Panc1 (cell line): Measurements from ENCODE around the gene PRR29. TPM values are rescaled to one million over a fixed set of nuclear protein-coding genes. Genes with fewer than 3 reads are reported as not detected.

Source experiments
- ATAC-seq: fragments of 200-7000 bp; cut with Tn5 transposase; 2 replicates; pipeline ENCODE4 v1.9.1; 2020; ENCODE audit warnings: mild to moderate bottlenecking, moderate library complexity
- BruUV-seq: library from RNA; stranded (reverse); fragments of 400-500 nt; replicated peaks from 2 replicates; lab custom pipeline; 2021; lab: Mats Ljungman, UMichigan
- CTCF ChIA-PET: fragments of 300-600 bp; sonication (Branson Sonifier 250); formaldehyde crosslinking; loops from one replicate; lab custom pipeline; 2022; ENCODE audit warnings: antibody characterized with exemption; lab: Charles Lee
- POLR2A ChIA-PET: fragments of 300-600 bp; sonication (Branson Sonifier 250); formaldehyde crosslinking; loops from one replicate; lab custom pipeline; 2022; ENCODE audit warnings: antibody characterized with exemption; lab: Charles Lee
- DNase-seq: peaks from one replicate; pipeline ENCODE4 v3.0.0-alpha.2; 2010; ENCODE audit warnings: low read depth, low spot score
- H3K27ac ChIP-seq: 2 replicates; pipeline ENCODE4 v1.5.1; 2011; ENCODE audit warnings: mild to moderate bottlenecking, low read length, inconsistent platforms
- H3K27me3 ChIP-seq: fragments of 200-500 bp; sonication (Bioruptor generic); 2 replicates; pipeline ENCODE4 v1.6.0; 2014; ENCODE audit warnings: low read length, inconsistent platforms; ENCODE audit not compliant: control insufficient read depth, insufficient read depth
- H3K36me3 ChIP-seq: fragments of 200-500 bp; sonication (Bioruptor generic); 2 replicates; pipeline ENCODE4 v1.5.1; 2014; ENCODE audit warnings: inconsistent platforms, mild to moderate bottlenecking, low read length, moderate library complexity; ENCODE audit not compliant: control insufficient read depth, insufficient read depth
- H3K4me1 ChIP-seq: 2 replicates; pipeline ENCODE4 v1.5.1; 2011; ENCODE audit warnings: inconsistent platforms, mild to moderate bottlenecking, low read length, moderate library complexity; ENCODE audit not compliant: control insufficient read depth, insufficient read depth
- H3K4me3 ChIP-seq, 2 experiments: 2 replicates each; pipeline ENCODE4 v1.5.1; 2011 to 2012; ENCODE audit warnings: low read depth in 2 of 2, low read length in 2 of 2, mild to moderate bottlenecking in 2 of 2, inconsistent platforms in 1 of 2, moderate library complexity in 1 of 2
- H3K9me3 ChIP-seq: fragments of 200-500 bp; sonication (Bioruptor generic); 2 replicates; pipeline ENCODE4 v1.5.1; 2014; ENCODE audit warnings: low read depth, mild to moderate bottlenecking, inconsistent platforms, low read length, moderate library complexity; ENCODE audit not compliant: control insufficient read depth, insufficient read depth
- POLR2AphosphoS5 ChIP-seq: IDR thresholded peaks from 2 replicates; pipeline ENCODE4 v1.6.1; 2012; ENCODE audit warnings: mild to moderate bottlenecking, low read depth, low read length, moderate library complexity
- SIN3A ChIP-seq: IDR thresholded peaks from 2 replicates; pipeline ENCODE4 v1.6.1; 2012; ENCODE audit warnings: low read depth, mild to moderate bottlenecking, low read length, moderate library complexity, borderline replicate concordance; ENCODE audit not compliant: insufficient read depth
- TCF7L2 ChIP-seq: IDR thresholded peaks from 2 replicates; pipeline ENCODE4 v1.6.1; 2011; ENCODE audit warnings: mild to moderate bottlenecking, low read depth, low read length, inconsistent platforms
- in situ Hi-C: cut with HindIII; loops from 2 replicates; pipeline ENCODE4 v1.10.0; 2016; ENCODE audit warnings: low sequenced_read_pairs, low pct_unique_long_range_greater_than_20kb
- intact Hi-C: fragments of 100-400 bp; cut with micrococcal nuclease; formaldehyde crosslinking; loops from one replicate; pipeline ENCODE4 v1.10.0; 2022; ENCODE audit not compliant: unreplicated experiment
- total RNA-seq: library from RNA; stranded (reverse); gene quantifications from one replicate; pipeline ENCODE4 v1.2.1, GENCODE V29; 2021; ENCODE audit not compliant: unreplicated experiment
- TF ChIP-seq, protein P1 (sequence below), 2 experiments: IDR thresholded peaks; 2 replicates each; pipeline ENCODE4 v1.6.1; 2011 to 2012; ENCODE audit warnings: low read depth in 2 of 2, control low read depth in 1 of 2, low read length in 1 of 2, mild to moderate bottlenecking in 1 of 2, moderate library complexity in 1 of 2; ENCODE audit not compliant: insufficient read depth in 1 of 2
- TF ChIP-seq, protein P2 (sequence below): fragments of 450-650 bp; IDR thresholded peaks from 2 replicates; pipeline ENCODE4 v1.5.1; 2017; ENCODE audit warnings: mild to moderate bottlenecking

Gene PRR29
- total RNA-seq, 1 experiment from 2014 or later = 0.10 TPM

DNA sequence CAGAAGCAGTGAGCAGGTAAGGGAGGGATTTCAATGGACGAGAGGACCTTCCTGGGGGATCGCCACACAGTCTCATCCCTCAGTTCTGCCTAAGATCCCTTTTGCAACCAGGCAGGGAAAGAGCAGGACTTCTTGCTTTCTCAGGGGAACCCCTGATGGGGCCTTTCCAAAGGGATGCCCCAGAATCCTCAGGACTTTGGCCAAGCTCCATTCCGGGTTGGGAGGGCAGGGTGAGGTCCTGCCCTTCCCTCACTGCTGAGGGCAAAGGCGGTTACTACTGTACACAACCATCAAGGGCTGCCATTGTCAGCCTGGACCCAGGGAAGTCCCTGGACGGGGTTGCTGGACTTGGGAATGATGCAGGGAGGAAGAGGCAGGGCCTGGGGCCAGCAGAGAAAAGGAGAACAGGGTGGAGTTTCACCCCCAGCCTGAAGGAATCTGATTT is 9.7 kb downstream of the PRR29 start:
- DNase-seq (no peak), ATAC-seq (no peak)
- no peaks in the 10 kb centered on the region for H3K9me3 ChIP-seq
- BruUV-seq = no TSS peak
- H3K36me3 ChIP-seq = no peaks in the 10 kb centered on the region
- H3K4me1 ChIP-seq = no peaks in the 10 kb centered on the region
- H3K4me3 ChIP-seq = no peak overlapping the region
- TF ChIP-seq, protein P1, sequence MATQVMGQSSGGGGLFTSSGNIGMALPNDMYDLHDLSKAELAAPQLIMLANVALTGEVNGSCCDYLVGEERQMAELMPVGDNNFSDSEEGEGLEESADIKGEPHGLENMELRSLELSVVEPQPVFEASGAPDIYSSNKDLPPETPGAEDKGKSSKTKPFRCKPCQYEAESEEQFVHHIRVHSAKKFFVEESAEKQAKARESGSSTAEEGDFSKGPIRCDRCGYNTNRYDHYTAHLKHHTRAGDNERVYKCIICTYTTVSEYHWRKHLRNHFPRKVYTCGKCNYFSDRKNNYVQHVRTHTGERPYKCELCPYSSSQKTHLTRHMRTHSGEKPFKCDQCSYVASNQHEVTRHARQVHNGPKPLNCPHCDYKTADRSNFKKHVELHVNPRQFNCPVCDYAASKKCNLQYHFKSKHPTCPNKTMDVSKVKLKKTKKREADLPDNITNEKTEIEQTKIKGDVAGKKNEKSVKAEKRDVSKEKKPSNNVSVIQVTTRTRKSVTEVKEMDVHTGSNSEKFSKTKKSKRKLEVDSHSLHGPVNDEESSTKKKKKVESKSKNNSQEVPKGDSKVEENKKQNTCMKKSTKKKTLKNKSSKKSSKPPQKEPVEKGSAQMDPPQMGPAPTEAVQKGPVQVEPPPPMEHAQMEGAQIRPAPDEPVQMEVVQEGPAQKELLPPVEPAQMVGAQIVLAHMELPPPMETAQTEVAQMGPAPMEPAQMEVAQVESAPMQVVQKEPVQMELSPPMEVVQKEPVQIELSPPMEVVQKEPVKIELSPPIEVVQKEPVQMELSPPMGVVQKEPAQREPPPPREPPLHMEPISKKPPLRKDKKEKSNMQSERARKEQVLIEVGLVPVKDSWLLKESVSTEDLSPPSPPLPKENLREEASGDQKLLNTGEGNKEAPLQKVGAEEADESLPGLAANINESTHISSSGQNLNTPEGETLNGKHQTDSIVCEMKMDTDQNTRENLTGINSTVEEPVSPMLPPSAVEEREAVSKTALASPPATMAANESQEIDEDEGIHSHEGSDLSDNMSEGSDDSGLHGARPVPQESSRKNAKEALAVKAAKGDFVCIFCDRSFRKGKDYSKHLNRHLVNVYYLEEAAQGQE (IDR thresholded peaks at IDR 0.05; ENCODE audit: insufficient read depth in 1 of 2, low read depth in 2 of 2, low read length in 1 of 2) = no peak
- TF ChIP-seq, protein P2, sequence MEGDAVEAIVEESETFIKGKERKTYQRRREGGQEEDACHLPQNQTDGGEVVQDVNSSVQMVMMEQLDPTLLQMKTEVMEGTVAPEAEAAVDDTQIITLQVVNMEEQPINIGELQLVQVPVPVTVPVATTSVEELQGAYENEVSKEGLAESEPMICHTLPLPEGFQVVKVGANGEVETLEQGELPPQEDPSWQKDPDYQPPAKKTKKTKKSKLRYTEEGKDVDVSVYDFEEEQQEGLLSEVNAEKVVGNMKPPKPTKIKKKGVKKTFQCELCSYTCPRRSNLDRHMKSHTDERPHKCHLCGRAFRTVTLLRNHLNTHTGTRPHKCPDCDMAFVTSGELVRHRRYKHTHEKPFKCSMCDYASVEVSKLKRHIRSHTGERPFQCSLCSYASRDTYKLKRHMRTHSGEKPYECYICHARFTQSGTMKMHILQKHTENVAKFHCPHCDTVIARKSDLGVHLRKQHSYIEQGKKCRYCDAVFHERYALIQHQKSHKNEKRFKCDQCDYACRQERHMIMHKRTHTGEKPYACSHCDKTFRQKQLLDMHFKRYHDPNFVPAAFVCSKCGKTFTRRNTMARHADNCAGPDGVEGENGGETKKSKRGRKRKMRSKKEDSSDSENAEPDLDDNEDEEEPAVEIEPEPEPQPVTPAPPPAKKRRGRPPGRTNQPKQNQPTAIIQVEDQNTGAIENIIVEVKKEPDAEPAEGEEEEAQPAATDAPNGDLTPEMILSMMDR = no peak
- no peak for TF ChIP-seq SIN3A
- no peak for TF ChIP-seq POLR2AphosphoS5
- TF ChIP-seq TCF7L2 = no peak
- in situ Hi-C loops (no loop called here), intact Hi-C loops (no loop called here)
- no peaks in the 10 kb centered on the region for H3K27me3 ChIP-seq
- POLR2A ChIA-PET = no interaction called here
- CTCF ChIA-PET = no interaction called here
- no peak overlapping the region for H3K27ac ChIP-seq

DNA sequence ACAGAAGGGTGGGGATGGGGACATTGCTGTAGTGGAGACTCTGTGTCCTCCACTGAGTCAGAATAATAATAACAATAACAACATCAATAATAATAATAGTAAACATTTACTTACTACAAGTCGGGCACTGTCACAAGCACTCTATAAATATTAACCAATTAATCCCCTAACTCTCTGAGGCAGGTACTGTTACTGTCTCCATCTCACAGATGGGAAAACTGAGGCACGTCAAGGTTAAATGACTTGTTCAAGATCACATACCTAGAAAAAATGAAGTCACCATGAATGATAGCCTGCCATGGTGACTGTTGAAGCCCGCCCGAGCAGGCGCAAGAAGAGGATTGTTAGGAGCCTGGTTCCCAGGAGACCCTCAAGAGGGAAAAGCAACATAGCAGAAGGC is 10.2 kb downstream of the PRR29 start:
- H3K9me3 ChIP-seq = no peaks in the 10 kb centered on the region
- ChIA-PET CTCF (no interaction called here), POLR2A (no interaction called here)
- no peak overlapping the region for H3K27ac ChIP-seq
- H3K36me3 ChIP-seq = no peaks in the 10 kb centered on the region
- H3K4me3 ChIP-seq = no peak overlapping the region
- no peak for ATAC-seq
- intact Hi-C loops = no loop called here
- no peaks in the 10 kb centered on the region for H3K27me3 ChIP-seq
- no TSS peak for BruUV-seq
- TF ChIP-seq, protein P1 (IDR thresholded peaks at IDR 0.05; ENCODE audit: insufficient read depth in 1 of 2, low read depth in 2 of 2, low read length in 1 of 2) = no peak
- TF ChIP-seq TCF7L2 (no peak), SIN3A (no peak), POLR2AphosphoS5 (no peak)
- TF ChIP-seq, protein P2 = no peak
- no peaks in the 10 kb centered on the region for H3K4me1 ChIP-seq
- DNase-seq = no peak
- in situ Hi-C loops = no loop called here
